WI38 (cell line): ENCODE measurements around the gene HUS1.

Source experiments
- H3K4me3 ChIP-seq: 2 replicates; pipeline ENCODE4 v1.5.1; 2011; ENCODE audit warnings: low read depth, mild to moderate bottlenecking, control low read depth, low read length
- TF ChIP-seq, protein P1 (sequence below): IDR thresholded peaks from 2 replicates; pipeline ENCODE4 v1.5.1; 2012; ENCODE audit warnings: low read depth, mild to moderate bottlenecking, control low read depth, low read length

Gene HUS1

GRCh38 chr7:47979145-47979831 is at the start of gene HUS1:
Gene HUS1, minus strand, starts transcription at chr7:47979615. Its CDS starts 96 bp downstream, at chr7:47979519.
- peak within 1 kb of the TSS; percentile 71 for H3K4me3 ChIP-seq
- TF ChIP-seq, protein P1, sequence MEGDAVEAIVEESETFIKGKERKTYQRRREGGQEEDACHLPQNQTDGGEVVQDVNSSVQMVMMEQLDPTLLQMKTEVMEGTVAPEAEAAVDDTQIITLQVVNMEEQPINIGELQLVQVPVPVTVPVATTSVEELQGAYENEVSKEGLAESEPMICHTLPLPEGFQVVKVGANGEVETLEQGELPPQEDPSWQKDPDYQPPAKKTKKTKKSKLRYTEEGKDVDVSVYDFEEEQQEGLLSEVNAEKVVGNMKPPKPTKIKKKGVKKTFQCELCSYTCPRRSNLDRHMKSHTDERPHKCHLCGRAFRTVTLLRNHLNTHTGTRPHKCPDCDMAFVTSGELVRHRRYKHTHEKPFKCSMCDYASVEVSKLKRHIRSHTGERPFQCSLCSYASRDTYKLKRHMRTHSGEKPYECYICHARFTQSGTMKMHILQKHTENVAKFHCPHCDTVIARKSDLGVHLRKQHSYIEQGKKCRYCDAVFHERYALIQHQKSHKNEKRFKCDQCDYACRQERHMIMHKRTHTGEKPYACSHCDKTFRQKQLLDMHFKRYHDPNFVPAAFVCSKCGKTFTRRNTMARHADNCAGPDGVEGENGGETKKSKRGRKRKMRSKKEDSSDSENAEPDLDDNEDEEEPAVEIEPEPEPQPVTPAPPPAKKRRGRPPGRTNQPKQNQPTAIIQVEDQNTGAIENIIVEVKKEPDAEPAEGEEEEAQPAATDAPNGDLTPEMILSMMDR: no peak

- no peak within 1 kb of the TSS for H3K4me3 ChIP-seq
- TF ChIP-seq, protein P1: no peak
Observed at GRCh38 chr7:48028938-48029337, 49.5 kb upstream of the HUS1 start, which contains the start of gene SUN3. Gene SUN3, minus strand, starts transcription at chr7:48029107. Its CDS starts 169 bp downstream, at chr7:48028938.

GRCh38 chr7:48025624-48026023 is 46.2 kb upstream of the HUS1 start:
- TF ChIP-seq, protein P1: no peak
- H3K4me3 ChIP-seq: no peak overlapping the region

GRCh38 chr7:48017674-48018073 is 38.3 kb upstream of the HUS1 start:
- TF ChIP-seq, protein P1: no peak
- H3K4me3 ChIP-seq: no peak overlapping the region

- TF ChIP-seq, protein P1: no peak
Observed at GRCh38 chr7:48016641-48017040, 37.2 kb upstream of the HUS1 start.

DNA sequence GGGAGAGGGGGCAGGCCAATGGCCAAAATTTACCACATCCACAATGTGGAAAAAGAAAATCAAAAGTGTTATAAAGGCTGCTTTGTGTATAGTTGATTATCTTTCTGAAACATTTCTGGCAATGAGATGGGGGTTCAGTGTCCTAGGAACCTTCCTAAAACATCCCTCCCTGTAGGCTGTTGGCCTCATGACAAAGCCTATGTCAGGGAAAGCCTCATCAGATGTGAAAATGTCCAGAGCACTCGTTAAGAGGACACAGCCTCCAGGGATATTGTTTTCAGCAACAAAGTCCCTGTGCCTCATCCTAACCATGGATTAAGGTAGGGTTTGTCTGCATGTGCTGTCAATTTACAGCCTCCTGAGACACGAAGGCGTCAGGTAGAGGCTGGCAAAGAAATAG is 32.5 kb upstream of the HUS1 start:
- TF ChIP-seq, protein P1: no peak
- H3K4me3 ChIP-seq: no peak overlapping the region

More at GRCh38 chr7:48016641-48017040, 37.2 kb upstream of the HUS1 start:
- no peak overlapping the region for H3K4me3 ChIP-seq

DNA sequence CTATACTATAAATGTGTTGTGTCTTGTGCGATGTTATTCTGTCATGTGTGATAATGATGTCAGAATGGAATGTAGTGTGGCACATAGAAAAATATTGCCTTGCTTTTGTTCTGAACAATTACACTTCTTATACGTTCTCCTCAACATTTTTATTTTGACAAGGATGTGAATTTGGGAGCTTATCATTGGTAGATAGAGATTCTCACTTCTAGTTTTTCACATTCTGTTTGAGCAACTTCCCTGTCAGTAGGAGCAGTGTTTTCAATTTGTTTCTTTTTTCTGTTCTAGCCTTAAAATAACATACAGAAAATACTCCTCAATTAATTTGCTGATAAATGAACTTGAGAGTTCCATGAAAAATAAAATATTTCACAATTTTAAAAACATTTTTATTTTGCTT is 31.9 kb upstream of the HUS1 start:
- H3K4me3 ChIP-seq: no peak overlapping the region
- TF ChIP-seq, protein P1: no peak
